WI38 (cell line): ENCODE data around the gene RBL2.
"Not testable (repeated sequence)": the region's sequence is repeated elsewhere in the genome, so short reads cannot be mapped to it uniquely, and the experiment has no call there.

Experiments
- H3K4me3 ChIP-seq: 2 replicates; pipeline ENCODE4 v1.5.1; 2011; ENCODE audit warnings: low read depth, mild to moderate bottlenecking, control low read depth, low read length
- CTCF ChIP-seq: IDR thresholded peaks from 2 replicates; pipeline ENCODE4 v1.5.1; 2012; ENCODE audit warnings: low read depth, mild to moderate bottlenecking, control low read depth, low read length

The RBL2 gene

GRCh38 chr16:53417011-53417410 lies 17.3 kb upstream of the RBL2 start:
- H3K4me3 ChIP-seq: peak overlapping the region; percentile 21; the same call in 1 of the 2 replicates
- no peak for TF ChIP-seq CTCF

- no peak overlapping the region for H3K4me3 ChIP-seq
- TF ChIP-seq CTCF: no peak
Measured at GRCh38 chr16:53417976-53418375, 16.3 kb upstream of the RBL2 start.

GRCh38 chr16:53419383-53419709 lies 14.9 kb upstream of the RBL2 start:
- H3K4me3 ChIP-seq: not testable (repeated sequence)

- TF ChIP-seq CTCF: no peak
- H3K4me3 ChIP-seq: no peak overlapping the region
Measured at GRCh38 chr16:53421248-53421647, 13.0 kb upstream of the RBL2 start.

- H3K4me3 ChIP-seq: not testable (repeated sequence)
Measured at GRCh38 chr16:53423968-53424367, 10.3 kb upstream of the RBL2 start.

- TF ChIP-seq CTCF: no peak
- no peak overlapping the region for H3K4me3 ChIP-seq
Measured at GRCh38 chr16:53428681-53429080, 5.6 kb upstream of the RBL2 start.

GRCh38 chr16:53429221-53429943 lies 4.9 kb upstream of the RBL2 start:
- no peak for TF ChIP-seq CTCF
- H3K4me3 ChIP-seq: no peak overlapping the region

- H3K4me3 ChIP-seq: no peak overlapping the region
- TF ChIP-seq CTCF: no peak
Measured at GRCh38 chr16:53430363-53430762, 3.9 kb upstream of the RBL2 start.

- no peak overlapping the region for H3K4me3 ChIP-seq
- TF ChIP-seq CTCF: no peak
Measured at GRCh38 chr16:53433509-53433908, 762 bp upstream of the RBL2 start.
